ENCODE data around the gene POLR2A.
A peak's percentile ranks its signal among the peaks of the same experiment; 100 is the strongest.

POLR2A gene

DNA sequence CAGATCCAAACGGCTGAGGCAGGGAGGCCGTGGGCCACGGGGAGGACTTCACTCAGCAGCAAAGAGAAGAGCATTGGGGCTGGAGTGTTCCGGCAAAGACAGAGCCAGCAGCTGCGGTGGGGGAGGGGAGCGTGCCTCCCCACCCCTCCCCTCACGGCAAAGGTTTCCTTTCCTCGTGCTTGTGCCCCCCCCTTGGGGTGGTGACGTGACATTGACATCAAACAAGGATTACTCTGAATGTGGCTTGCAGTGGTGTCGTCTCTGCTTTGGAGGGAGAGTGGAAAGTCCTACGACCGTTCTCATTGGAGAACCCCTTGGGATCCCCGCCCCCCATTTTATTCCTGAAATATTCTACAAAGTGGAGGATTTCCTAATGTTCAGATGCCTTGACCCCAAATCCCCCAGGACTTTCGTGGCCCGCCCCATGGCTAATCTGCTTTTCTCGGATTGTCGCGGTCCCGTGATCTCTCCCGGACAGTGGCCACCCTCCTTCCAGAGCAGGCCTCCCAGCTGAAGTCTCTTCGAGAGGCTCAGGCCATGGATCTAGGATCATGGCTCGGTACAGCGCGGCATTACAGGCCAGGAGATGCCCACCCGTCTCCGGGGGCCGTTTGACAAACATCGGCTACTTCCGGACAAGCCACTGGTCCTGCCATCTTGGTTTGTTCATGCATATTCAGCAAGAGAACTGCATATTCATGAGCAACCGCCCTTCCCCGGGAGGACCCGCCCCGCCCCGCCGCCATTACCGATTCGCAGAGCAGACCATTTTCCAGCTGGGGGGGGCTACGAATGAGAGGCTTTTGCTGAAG is 705 bp upstream of the POLR2A start (continued):
- peak; percentile 74; the same call in 1 of the 2 replicates for TF ChIP-seq ZNF391 (tag by site-specific recombination; IDR thresholded peaks at IDR 0.05; ENCODE audit: borderline replicate concordance, low read depth)
- TF ChIP-seq, protein P1, sequence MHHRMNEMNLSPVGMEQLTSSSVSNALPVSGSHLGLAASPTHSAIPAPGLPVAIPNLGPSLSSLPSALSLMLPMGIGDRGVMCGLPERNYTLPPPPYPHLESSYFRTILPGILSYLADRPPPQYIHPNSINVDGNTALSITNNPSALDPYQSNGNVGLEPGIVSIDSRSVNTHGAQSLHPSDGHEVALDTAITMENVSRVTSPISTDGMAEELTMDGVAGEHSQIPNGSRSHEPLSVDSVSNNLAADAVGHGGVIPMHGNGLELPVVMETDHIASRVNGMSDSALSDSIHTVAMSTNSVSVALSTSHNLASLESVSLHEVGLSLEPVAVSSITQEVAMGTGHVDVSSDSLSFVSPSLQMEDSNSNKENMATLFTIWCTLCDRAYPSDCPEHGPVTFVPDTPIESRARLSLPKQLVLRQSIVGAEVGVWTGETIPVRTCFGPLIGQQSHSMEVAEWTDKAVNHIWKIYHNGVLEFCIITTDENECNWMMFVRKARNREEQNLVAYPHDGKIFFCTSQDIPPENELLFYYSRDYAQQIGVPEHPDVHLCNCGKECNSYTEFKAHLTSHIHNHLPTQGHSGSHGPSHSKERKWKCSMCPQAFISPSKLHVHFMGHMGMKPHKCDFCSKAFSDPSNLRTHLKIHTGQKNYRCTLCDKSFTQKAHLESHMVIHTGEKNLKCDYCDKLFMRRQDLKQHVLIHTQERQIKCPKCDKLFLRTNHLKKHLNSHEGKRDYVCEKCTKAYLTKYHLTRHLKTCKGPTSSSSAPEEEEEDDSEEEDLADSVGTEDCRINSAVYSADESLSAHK (tag by site-specific recombination; IDR thresholded peaks at IDR 0.05) = peak; percentile 55
- peak; percentile 63; the same call in 1 of the 2 replicates for TF ChIP-seq KLF16 (tag by site-specific recombination; IDR thresholded peaks at IDR 0.05)
- TF ChIP-seq, protein P2, sequence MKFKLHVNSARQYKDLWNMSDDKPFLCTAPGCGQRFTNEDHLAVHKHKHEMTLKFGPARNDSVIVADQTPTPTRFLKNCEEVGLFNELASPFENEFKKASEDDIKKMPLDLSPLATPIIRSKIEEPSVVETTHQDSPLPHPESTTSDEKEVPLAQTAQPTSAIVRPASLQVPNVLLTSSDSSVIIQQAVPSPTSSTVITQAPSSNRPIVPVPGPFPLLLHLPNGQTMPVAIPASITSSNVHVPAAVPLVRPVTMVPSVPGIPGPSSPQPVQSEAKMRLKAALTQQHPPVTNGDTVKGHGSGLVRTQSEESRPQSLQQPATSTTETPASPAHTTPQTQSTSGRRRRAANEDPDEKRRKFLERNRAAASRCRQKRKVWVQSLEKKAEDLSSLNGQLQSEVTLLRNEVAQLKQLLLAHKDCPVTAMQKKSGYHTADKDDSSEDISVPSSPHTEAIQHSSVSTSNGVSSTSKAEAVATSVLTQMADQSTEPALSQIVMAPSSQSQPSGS (tag by site-specific recombination; IDR thresholded peaks at IDR 0.05; ENCODE audit: low read depth) = peak; percentile 78; the same call in 1 of the 2 replicates
- TF ChIP-seq, protein P3, sequence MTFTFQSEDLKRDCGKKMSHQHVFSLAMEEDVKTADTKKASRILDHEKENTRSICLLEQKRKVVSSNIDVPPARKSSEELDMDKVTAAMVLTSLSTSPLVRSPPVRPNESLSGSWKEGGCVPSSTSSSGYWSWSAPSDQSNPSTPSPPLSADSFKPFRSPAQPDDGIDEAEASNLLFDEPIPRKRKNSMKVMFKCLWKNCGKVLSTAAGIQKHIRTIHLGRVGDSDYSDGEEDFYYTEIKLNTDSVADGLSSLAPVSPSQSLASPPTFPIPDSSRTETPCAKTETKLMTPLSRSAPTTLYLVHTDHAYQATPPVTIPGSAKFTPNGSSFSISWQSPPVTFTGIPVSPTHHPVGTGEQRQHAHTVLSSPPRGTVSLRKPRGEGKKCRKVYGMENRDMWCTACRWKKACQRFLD (tag by site-specific recombination; IDR thresholded peaks at IDR 0.05) = no peak
- TF ChIP-seq WT1 (tag by site-specific recombination; IDR thresholded peaks at IDR 0.05) = peak; percentile 78
- TF ChIP-seq, protein P4, sequence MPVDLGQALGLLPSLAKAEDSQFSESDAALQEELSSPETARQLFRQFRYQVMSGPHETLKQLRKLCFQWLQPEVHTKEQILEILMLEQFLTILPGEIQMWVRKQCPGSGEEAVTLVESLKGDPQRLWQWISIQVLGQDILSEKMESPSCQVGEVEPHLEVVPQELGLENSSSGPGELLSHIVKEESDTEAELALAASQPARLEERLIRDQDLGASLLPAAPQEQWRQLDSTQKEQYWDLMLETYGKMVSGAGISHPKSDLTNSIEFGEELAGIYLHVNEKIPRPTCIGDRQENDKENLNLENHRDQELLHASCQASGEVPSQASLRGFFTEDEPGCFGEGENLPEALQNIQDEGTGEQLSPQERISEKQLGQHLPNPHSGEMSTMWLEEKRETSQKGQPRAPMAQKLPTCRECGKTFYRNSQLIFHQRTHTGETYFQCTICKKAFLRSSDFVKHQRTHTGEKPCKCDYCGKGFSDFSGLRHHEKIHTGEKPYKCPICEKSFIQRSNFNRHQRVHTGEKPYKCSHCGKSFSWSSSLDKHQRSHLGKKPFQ (tag by site-specific recombination; IDR thresholded peaks at IDR 0.05) = no peak
- TF ChIP-seq ZNF157 (tag by site-specific recombination; IDR thresholded peaks at IDR 0.05) = no peak
- TF ChIP-seq, protein P5, sequence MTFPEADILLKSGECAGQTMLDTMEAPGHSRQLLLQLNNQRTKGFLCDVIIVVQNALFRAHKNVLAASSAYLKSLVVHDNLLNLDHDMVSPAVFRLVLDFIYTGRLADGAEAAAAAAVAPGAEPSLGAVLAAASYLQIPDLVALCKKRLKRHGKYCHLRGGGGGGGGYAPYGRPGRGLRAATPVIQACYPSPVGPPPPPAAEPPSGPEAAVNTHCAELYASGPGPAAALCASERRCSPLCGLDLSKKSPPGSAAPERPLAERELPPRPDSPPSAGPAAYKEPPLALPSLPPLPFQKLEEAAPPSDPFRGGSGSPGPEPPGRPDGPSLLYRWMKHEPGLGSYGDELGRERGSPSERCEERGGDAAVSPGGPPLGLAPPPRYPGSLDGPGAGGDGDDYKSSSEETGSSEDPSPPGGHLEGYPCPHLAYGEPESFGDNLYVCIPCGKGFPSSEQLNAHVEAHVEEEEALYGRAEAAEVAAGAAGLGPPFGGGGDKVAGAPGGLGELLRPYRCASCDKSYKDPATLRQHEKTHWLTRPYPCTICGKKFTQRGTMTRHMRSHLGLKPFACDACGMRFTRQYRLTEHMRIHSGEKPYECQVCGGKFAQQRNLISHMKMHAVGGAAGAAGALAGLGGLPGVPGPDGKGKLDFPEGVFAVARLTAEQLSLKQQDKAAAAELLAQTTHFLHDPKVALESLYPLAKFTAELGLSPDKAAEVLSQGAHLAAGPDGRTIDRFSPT (tag by site-specific recombination; IDR thresholded peaks at IDR 0.05) = peak; percentile 67; the same call in 1 of the 2 replicates
- TF ChIP-seq ZFP3 (tag by site-specific recombination; IDR thresholded peaks at IDR 0.05; ENCODE audit: low read depth) = no peak
- TF ChIP-seq, protein P6, sequence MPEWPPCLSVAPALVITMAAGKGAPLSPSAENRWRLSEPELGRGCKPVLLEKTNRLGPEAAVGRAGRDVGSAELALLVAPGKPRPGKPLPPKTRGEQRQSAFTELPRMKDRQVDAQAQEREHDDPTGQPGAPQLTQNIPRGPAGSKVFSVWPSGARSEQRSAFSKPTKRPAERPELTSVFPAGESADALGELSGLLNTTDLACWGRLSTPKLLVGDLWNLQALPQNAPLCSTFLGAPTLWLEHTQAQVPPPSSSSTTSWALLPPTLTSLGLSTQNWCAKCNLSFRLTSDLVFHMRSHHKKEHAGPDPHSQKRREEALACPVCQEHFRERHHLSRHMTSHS (tag by site-specific recombination; IDR thresholded peaks at IDR 0.05) = no peak
- no peak; the same call in 1 of the 2 replicates for TF ChIP-seq ZNF623 (tag by site-specific recombination; IDR thresholded peaks at IDR 0.05)
- no peak for TF ChIP-seq HOXD13 (CRISPR knock-in tag; IDR thresholded peaks at IDR 0.05; ENCODE audit: borderline replicate concordance)
- TF ChIP-seq SCRT1 (tag by site-specific recombination; IDR thresholded peaks at IDR 0.05; ENCODE audit: borderline replicate concordance) = no peak
- TF ChIP-seq ZNF561 (tag by site-specific recombination; IDR thresholded peaks at IDR 0.05; ENCODE audit: borderline replicate concordance) = 0 out of 2 replicates have a peak, but pooled peaks have one; percentile 52
- peak; percentile 90 for TF ChIP-seq ZNF600 (tag by site-specific recombination; IDR thresholded peaks at IDR 0.05)
- no peak for TF ChIP-seq ZNF112 (tag by site-specific recombination; IDR thresholded peaks at IDR 0.05)
- TF ChIP-seq ZNF121 (tag by site-specific recombination; IDR thresholded peaks at IDR 0.05) = peak; percentile 71; the same call in 1 of the 2 replicates
- TF ChIP-seq, protein P7, sequence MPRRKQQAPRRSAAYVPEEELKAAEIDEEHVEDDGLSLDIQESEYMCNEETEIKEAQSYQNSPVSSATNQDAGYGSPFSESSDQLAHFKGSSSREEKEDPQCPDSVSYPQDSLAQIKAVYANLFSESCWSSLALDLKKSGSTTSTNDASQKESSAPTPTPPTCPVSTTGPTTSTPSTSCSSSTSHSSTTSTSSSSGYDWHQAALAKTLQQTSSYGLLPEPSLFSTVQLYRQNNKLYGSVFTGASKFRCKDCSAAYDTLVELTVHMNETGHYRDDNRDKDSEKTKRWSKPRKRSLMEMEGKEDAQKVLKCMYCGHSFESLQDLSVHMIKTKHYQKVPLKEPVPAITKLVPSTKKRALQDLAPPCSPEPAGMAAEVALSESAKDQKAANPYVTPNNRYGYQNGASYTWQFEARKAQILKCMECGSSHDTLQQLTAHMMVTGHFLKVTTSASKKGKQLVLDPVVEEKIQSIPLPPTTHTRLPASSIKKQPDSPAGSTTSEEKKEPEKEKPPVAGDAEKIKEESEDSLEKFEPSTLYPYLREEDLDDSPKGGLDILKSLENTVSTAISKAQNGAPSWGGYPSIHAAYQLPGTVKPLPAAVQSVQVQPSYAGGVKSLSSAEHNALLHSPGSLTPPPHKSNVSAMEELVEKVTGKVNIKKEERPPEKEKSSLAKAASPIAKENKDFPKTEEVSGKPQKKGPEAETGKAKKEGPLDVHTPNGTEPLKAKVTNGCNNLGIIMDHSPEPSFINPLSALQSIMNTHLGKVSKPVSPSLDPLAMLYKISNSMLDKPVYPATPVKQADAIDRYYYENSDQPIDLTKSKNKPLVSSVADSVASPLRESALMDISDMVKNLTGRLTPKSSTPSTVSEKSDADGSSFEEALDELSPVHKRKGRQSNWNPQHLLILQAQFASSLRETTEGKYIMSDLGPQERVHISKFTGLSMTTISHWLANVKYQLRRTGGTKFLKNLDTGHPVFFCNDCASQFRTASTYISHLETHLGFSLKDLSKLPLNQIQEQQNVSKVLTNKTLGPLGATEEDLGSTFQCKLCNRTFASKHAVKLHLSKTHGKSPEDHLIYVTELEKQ (tag by site-specific recombination; IDR thresholded peaks at IDR 0.05; ENCODE audit: borderline replicate concordance) = peak; percentile 77
- TF ChIP-seq, protein P8, sequence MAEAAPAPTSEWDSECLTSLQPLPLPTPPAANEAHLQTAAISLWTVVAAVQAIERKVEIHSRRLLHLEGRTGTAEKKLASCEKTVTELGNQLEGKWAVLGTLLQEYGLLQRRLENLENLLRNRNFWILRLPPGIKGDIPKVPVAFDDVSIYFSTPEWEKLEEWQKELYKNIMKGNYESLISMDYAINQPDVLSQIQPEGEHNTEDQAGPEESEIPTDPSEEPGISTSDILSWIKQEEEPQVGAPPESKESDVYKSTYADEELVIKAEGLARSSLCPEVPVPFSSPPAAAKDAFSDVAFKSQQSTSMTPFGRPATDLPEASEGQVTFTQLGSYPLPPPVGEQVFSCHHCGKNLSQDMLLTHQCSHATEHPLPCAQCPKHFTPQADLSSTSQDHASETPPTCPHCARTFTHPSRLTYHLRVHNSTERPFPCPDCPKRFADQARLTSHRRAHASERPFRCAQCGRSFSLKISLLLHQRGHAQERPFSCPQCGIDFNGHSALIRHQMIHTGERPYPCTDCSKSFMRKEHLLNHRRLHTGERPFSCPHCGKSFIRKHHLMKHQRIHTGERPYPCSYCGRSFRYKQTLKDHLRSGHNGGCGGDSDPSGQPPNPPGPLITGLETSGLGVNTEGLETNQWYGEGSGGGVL (tag by site-specific recombination; IDR thresholded peaks at IDR 0.05) = peak; percentile 96

Data from HEK293 (cell line).